GM23338 (cell line): Measurements from ENCODE around the gene SORCS2.

ENCODE experiments used
- CREB1 ChIP-seq: fragments of 250-450 bp; sonication (Bioruptor Pico); IDR thresholded peaks from 2 replicates; pipeline ENCODE4 v1.5.0; 2020; ENCODE audit warnings: low read depth, mild to moderate bottlenecking, moderate library complexity
- EZH2 ChIP-seq: fragments of 200-600 bp; sonication (generic); IDR thresholded peaks from one replicate; pipeline ENCODE4 v1.8.0; 2017; ENCODE audit warnings: antibody characterized with exemption, mild to moderate bottlenecking, low read depth; ENCODE audit not compliant: unreplicated experiment
- EZH2phosphoT487 ChIP-seq: fragments of 200-600 bp; sonication (generic); IDR thresholded peaks from one replicate; pipeline ENCODE4 v1.8.1; 2018; ENCODE audit warnings: antibody characterized with exemption; ENCODE audit not compliant: unreplicated experiment
- JUNB ChIP-seq: IDR thresholded peaks from one replicate; pipeline ENCODE4 v1.6.1; 2016; ENCODE audit warnings: antibody characterized with exemption; ENCODE audit not compliant: unreplicated experiment
- NANOG ChIP-seq: IDR thresholded peaks from 2 replicates; pipeline ENCODE4 v1.6.1; 2016; ENCODE audit warnings: antibody characterized with exemption, borderline replicate concordance
- POLR2AphosphoS5 ChIP-seq: IDR thresholded peaks from 2 replicates; pipeline ENCODE4 v1.6.1; 2016; ENCODE audit warnings: antibody characterized with exemption, low read depth
- STAT1 ChIP-seq: IDR thresholded peaks from one replicate; pipeline ENCODE4 v1.6.1; 2016; ENCODE audit warnings: antibody characterized with exemption; ENCODE audit not compliant: unreplicated experiment
- TF ChIP-seq, protein P1 (sequence below), 2 experiments: fragments of 200-600 bp in 1 of 2; sonication (generic) in 1 of 2; conservative IDR thresholded peaks; 2 replicates each; pipeline versions ENCODE4 v1.5.1 to v1.6.1; 2016 to 2017; ENCODE audit warnings: antibody characterized with exemption in 2 of 2, low read depth in 2 of 2, mild to moderate bottlenecking in 2 of 2, moderate library complexity in 1 of 2
- TF ChIP-seq, protein P2 (sequence below): IDR thresholded peaks from one replicate; pipeline ENCODE4 v1.6.1; 2018; ENCODE audit warnings: antibody characterized with exemption; ENCODE audit not compliant: unreplicated experiment
- TF ChIP-seq, protein P3 (sequence below): fragments of 250-450 bp; sonication (Bioruptor Pico); IDR thresholded peaks from 2 replicates; pipeline ENCODE4 v1.5.0; 2020; ENCODE audit warnings: mild to moderate bottlenecking, moderate library complexity
- TF ChIP-seq, protein P4 (sequence below): IDR thresholded peaks from 2 replicates; pipeline ENCODE4 v1.6.1; 2016; ENCODE audit warnings: antibody characterized with exemption

DNA sequence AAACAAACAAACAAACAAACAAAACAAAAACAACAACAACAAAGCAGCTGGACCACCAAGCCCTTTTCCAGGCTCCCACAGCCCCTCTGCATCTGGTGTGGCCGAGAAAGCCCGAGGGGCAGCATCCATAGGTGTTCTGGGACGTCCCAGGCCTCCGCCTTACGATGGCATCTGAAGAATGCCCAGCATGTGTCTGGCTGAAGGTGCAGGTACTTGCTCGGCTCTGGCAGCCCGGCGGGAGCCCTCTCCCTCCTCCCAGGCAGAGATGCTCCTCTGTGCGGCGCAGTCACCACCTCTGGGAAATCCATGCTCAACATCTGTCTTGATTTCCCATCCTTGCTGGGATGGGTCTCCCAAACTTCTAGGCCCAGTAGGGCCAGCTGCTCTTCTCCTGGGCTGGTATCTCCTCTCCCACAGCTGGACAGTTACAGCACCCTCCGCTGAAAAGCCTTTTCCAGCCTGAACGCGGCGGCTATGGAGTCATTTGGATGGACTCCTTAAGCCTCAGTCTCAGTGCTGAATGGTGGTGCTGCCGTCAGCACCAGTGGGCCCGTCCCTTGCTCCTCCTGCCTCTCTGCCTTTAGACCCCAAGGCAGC, 238.1 kb downstream of the SORCS2 start:
- TF ChIP-seq, protein P1, sequence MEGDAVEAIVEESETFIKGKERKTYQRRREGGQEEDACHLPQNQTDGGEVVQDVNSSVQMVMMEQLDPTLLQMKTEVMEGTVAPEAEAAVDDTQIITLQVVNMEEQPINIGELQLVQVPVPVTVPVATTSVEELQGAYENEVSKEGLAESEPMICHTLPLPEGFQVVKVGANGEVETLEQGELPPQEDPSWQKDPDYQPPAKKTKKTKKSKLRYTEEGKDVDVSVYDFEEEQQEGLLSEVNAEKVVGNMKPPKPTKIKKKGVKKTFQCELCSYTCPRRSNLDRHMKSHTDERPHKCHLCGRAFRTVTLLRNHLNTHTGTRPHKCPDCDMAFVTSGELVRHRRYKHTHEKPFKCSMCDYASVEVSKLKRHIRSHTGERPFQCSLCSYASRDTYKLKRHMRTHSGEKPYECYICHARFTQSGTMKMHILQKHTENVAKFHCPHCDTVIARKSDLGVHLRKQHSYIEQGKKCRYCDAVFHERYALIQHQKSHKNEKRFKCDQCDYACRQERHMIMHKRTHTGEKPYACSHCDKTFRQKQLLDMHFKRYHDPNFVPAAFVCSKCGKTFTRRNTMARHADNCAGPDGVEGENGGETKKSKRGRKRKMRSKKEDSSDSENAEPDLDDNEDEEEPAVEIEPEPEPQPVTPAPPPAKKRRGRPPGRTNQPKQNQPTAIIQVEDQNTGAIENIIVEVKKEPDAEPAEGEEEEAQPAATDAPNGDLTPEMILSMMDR (conservative IDR thresholded peaks at IDR 0.05; ENCODE audit: low read depth in 2 of 2), result no peak
- TF ChIP-seq EZH2 (no peak), EZH2phosphoT487 (no peak), NANOG (no peak), POLR2AphosphoS5 (no peak), JUNB (no peak), CREB1 (no peak), STAT1 (no peak)
- TF ChIP-seq, protein P2, sequence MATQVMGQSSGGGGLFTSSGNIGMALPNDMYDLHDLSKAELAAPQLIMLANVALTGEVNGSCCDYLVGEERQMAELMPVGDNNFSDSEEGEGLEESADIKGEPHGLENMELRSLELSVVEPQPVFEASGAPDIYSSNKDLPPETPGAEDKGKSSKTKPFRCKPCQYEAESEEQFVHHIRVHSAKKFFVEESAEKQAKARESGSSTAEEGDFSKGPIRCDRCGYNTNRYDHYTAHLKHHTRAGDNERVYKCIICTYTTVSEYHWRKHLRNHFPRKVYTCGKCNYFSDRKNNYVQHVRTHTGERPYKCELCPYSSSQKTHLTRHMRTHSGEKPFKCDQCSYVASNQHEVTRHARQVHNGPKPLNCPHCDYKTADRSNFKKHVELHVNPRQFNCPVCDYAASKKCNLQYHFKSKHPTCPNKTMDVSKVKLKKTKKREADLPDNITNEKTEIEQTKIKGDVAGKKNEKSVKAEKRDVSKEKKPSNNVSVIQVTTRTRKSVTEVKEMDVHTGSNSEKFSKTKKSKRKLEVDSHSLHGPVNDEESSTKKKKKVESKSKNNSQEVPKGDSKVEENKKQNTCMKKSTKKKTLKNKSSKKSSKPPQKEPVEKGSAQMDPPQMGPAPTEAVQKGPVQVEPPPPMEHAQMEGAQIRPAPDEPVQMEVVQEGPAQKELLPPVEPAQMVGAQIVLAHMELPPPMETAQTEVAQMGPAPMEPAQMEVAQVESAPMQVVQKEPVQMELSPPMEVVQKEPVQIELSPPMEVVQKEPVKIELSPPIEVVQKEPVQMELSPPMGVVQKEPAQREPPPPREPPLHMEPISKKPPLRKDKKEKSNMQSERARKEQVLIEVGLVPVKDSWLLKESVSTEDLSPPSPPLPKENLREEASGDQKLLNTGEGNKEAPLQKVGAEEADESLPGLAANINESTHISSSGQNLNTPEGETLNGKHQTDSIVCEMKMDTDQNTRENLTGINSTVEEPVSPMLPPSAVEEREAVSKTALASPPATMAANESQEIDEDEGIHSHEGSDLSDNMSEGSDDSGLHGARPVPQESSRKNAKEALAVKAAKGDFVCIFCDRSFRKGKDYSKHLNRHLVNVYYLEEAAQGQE, result no peak
- TF ChIP-seq, protein P3, sequence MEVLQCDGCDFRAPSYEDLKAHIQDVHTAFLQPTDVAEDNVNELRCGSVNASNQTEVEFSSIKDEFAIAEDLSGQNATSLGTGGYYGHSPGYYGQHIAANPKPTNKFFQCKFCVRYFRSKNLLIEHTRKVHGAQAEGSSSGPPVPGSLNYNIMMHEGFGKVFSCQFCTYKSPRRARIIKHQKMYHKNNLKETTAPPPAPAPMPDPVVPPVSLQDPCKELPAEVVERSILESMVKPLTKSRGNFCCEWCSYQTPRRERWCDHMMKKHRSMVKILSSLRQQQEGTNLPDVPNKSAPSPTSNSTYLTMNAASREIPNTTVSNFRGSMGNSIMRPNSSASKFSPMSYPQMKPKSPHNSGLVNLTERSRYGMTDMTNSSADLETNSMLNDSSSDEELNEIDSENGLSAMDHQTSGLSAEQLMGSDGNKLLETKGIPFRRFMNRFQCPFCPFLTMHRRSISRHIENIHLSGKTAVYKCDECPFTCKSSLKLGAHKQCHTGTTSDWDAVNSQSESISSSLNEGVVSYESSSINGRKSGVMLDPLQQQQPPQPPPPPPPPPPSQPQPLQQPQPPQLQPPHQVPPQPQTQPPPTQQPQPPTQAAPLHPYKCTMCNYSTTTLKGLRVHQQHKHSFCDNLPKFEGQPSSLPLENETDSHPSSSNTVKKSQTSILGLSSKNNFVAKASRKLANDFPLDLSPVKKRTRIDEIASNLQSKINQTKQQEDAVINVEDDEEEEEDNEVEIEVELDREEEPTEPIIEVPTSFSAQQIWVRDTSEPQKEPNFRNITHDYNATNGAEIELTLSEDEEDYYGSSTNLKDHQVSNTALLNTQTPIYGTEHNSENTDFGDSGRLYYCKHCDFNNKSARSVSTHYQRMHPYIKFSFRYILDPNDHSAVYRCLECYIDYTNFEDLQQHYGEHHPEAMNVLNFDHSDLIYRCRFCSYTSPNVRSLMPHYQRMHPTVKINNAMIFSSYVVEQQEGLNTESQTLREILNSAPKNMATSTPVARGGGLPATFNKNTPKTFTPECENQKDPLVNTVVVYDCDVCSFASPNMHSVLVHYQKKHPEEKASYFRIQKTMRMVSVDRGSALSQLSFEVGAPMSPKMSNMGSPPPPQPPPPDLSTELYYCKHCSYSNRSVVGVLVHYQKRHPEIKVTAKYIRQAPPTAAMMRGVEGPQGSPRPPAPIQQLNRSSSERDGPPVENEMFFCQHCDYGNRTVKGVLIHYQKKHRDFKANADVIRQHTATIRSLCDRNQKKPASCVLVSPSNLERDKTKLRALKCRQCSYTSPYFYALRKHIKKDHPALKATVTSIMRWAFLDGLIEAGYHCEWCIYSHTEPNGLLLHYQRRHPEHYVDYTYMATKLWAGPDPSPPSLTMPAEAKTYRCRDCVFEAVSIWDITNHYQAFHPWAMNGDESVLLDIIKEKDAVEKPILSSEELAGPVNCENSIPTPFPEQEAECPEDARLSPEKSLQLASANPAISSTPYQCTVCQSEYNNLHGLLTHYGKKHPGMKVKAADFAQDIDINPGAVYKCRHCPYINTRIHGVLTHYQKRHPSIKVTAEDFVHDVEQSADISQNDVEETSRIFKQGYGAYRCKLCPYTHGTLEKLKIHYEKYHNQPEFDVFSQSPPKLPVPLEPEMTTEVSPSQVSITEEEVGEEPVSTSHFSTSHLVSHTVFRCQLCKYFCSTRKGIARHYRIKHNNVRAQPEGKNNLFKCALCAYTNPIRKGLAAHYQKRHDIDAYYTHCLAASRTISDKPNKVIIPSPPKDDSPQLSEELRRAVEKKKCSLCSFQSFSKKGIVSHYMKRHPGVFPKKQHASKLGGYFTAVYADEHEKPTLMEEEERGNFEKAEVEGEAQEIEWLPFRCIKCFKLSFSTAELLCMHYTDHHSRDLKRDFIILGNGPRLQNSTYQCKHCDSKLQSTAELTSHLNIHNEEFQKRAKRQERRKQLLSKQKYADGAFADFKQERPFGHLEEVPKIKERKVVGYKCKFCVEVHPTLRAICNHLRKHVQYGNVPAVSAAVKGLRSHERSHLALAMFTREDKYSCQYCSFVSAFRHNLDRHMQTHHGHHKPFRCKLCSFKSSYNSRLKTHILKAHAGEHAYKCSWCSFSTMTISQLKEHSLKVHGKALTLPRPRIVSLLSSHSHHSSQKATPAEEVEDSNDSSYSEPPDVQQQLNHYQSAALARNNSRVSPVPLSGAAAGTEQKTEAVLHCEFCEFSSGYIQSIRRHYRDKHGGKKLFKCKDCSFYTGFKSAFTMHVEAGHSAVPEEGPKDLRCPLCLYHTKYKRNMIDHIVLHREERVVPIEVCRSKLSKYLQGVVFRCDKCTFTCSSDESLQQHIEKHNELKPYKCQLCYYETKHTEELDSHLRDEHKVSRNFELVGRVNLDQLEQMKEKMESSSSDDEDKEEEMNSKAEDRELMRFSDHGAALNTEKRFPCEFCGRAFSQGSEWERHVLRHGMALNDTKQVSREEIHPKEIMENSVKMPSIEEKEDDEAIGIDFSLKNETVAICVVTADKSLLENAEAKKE (CRISPR knock-in tag), result no peak
- TF ChIP-seq, protein P4, sequence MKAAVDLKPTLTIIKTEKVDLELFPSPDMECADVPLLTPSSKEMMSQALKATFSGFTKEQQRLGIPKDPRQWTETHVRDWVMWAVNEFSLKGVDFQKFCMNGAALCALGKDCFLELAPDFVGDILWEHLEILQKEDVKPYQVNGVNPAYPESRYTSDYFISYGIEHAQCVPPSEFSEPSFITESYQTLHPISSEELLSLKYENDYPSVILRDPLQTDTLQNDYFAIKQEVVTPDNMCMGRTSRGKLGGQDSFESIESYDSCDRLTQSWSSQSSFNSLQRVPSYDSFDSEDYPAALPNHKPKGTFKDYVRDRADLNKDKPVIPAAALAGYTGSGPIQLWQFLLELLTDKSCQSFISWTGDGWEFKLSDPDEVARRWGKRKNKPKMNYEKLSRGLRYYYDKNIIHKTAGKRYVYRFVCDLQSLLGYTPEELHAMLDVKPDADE, result no peak
